Mucosa of stomach (tissue), 1 donor: Measurements from ENCODE around the gene C4orf54.

Source experiments
- H3K27me3 ChIP-seq: one replicate; pipeline ENCODE4 v1.7.0; 2013; ENCODE audit warnings: mild to moderate bottlenecking, low read length; ENCODE audit not compliant: control insufficient read depth, insufficient read depth
- H3K36me3 ChIP-seq: one replicate; pipeline ENCODE4 v1.7.0; 2013; ENCODE audit warnings: low read length; ENCODE audit not compliant: control insufficient read depth, insufficient read depth
- H3K4me1 ChIP-seq: one replicate; pipeline ENCODE4 v1.7.0; 2013; ENCODE audit warnings: mild to moderate bottlenecking, low read length; ENCODE audit not compliant: control insufficient read depth, insufficient read depth
- H3K4me3 ChIP-seq: one replicate; pipeline ENCODE4 v1.7.0; 2013; ENCODE audit warnings: low read length
- H3K9ac ChIP-seq: one replicate; pipeline ENCODE4 v1.7.0; 2013; ENCODE audit warnings: mild to moderate bottlenecking, low read length, moderate library complexity
- H3K9me3 ChIP-seq: one replicate; pipeline ENCODE4 v1.7.0; 2013; ENCODE audit warnings: mild to moderate bottlenecking, low read length, moderate library complexity; ENCODE audit not compliant: control insufficient read depth
- donor health status: Pancreatic carcinoma.

The C4orf54 gene

GRCh38 chr4:99612704-99613103 is 44.9 kb downstream of the C4orf54 start:
- Histone ChIP-seq H3K4me1 (no peaks in the 10 kb centered on the region), H3K36me3 (no peaks in the 10 kb centered on the region), H3K9ac (no peak overlapping the region), H3K27me3 (no peaks in the 10 kb centered on the region), H3K9me3 (no peaks in the 10 kb centered on the region), H3K4me3 (no peak overlapping the region)

- no peaks in the 10 kb centered on the region for H3K9me3 ChIP-seq
- H3K9ac ChIP-seq, result no peak overlapping the region
- no peak overlapping the region for H3K4me3 ChIP-seq
- H3K36me3 ChIP-seq, result no peaks in the 10 kb centered on the region
- no peaks in the 10 kb centered on the region for H3K27me3 ChIP-seq
- H3K4me1 ChIP-seq, result no peaks in the 10 kb centered on the region
Observed at GRCh38 chr4:99612281-99612680, 45.3 kb downstream of the C4orf54 start.

- no peaks in the 10 kb centered on the region for H3K36me3 ChIP-seq
- no peaks in the 10 kb centered on the region for H3K27me3 ChIP-seq
- no peaks in the 10 kb centered on the region for H3K4me1 ChIP-seq
- H3K4me3 ChIP-seq, result no peak overlapping the region
- no peak overlapping the region for H3K9ac ChIP-seq
- no peaks in the 10 kb centered on the region for H3K9me3 ChIP-seq
Observed at GRCh38 chr4:99610605-99611175, 46.9 kb downstream of the C4orf54 start.

GRCh38 chr4:99608417-99608816 is 49.2 kb downstream of the C4orf54 start:
- H3K9ac ChIP-seq, result no peak overlapping the region
- no peak overlapping the region for H3K4me3 ChIP-seq
- H3K4me1 ChIP-seq, result no peaks in the 10 kb centered on the region
- H3K27me3 ChIP-seq, result no peaks in the 10 kb centered on the region
- no peaks in the 10 kb centered on the region for H3K9me3 ChIP-seq
- no peaks in the 10 kb centered on the region for H3K36me3 ChIP-seq
